ENCODE results near the gene PPP1R10. TPM values are rescaled to one million over a fixed set of nuclear protein-coding genes. Genes with fewer than 3 reads are reported as not detected.

PPP1R10 gene
- total and polyA plus RNA-seq, 11 donors: 9.4 to 44.9 (median 28.1) TPM

DNA sequence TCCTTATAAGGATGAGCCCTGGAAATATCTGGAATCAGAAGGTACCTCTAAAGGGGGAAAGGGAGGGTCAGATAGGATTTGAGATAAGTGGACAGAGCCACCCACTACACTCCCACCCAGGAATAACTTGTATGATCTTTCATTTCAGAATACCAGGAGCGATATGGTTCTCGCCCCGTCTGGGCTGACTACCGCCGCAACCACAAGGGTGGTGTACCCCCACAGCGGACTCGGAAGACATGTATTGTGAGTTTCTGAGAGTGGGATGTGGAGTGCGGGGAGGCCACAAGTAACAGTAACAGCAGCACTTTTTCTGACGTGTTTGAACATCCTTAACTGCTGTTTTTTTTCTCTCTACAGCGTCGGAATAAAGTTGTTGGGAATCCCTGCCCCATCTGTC is 2.5 kb upstream of the PPP1R10 start:
- H3K4me3 ChIP-seq: no peak overlapping the region
- H3K4me1 ChIP-seq: peaks cover 0 to 16% (median 13%) of the 10 kb centered on the region in 12 donors
- WGBS, 4 donors: 93 to 96% (median 95%) methylated on average over 11 of the region's 11 CpGs
- H3K36me3 ChIP-seq: peaks cover 0 to 69% (median 65%) of the 10 kb centered on the region in 9 donors
- peak overlapping the region in 2 of 12 donors; percentile 97 to 99 for H3K27ac ChIP-seq
- ATAC-seq: no peak
- no peak for TF ChIP-seq POLR2A (IDR thresholded peaks at IDR 0.05)
- TF ChIP-seq, protein P1, sequence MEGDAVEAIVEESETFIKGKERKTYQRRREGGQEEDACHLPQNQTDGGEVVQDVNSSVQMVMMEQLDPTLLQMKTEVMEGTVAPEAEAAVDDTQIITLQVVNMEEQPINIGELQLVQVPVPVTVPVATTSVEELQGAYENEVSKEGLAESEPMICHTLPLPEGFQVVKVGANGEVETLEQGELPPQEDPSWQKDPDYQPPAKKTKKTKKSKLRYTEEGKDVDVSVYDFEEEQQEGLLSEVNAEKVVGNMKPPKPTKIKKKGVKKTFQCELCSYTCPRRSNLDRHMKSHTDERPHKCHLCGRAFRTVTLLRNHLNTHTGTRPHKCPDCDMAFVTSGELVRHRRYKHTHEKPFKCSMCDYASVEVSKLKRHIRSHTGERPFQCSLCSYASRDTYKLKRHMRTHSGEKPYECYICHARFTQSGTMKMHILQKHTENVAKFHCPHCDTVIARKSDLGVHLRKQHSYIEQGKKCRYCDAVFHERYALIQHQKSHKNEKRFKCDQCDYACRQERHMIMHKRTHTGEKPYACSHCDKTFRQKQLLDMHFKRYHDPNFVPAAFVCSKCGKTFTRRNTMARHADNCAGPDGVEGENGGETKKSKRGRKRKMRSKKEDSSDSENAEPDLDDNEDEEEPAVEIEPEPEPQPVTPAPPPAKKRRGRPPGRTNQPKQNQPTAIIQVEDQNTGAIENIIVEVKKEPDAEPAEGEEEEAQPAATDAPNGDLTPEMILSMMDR (IDR thresholded peaks at IDR 0.05): no peak
- no peaks in the 10 kb centered on the region for H3K27me3 ChIP-seq
- DNase-seq: no peak
- no peaks in the 10 kb centered on the region for H3K9me3 ChIP-seq
- intact Hi-C loops (cut with DNase I): loop anchor here in 4 of 10 donors (2.0 to 5.0 kb wide), 4 partner anchors 53 to 123 kb away; partner anchors contain the start of genes TUBB (in 3 of the 4), DHX16 (in 1 of the 4), FLOT1 (in 1 of the 4) and IER3 (in 1 of the 4)

DNA sequence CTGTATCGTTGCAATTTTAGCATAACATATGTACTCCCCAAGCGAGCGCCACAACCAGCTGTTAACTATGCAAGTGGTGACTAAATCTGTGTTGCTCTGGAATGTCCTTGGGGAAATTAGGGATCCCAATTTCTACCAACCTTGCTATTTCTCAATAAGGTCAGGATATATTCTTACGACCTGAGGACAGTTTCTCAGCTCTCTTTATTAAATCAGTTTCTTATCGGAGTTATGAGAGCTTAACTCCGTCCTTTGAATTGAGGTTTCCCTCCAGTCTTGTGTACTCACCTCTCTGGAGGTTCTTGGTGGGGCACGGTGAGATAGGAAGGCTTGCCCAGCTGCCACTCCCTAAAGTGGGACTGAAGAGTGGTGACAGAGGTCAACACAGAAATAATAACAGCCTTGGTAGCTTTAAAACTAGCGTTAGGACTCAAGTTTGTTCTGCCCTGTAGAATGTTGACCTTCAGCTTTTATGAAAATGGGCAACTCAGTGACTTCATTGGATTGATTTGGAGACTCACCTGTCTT is 1.3 kb upstream of the PPP1R10 start:
- Histone ChIP-seq H3K9me3 (no peaks in the 10 kb centered on the region), H3K4me3 (peak overlapping the region; percentile 51 to 86 (median 73)), H3K27me3 (no peaks in the 10 kb centered on the region), H3K27ac (peak overlapping the region; percentile 91 to 99 (median 96)), H3K4me1 (peaks cover 0 to 29% (median 24%) of the 10 kb centered on the region in 12 donors), H3K36me3 (peaks cover 0 to 66% (median 56%) of the 10 kb centered on the region in 9 donors)
- no peak for DNase-seq
- no peak for ATAC-seq
- intact Hi-C loops (cut with DNase I): loop anchor here in 4 of 10 donors (2.0 to 5.0 kb wide), 4 partner anchors 54 to 124 kb away; partner anchors contain the start of genes TUBB (in 3 of the 4), DHX16 (in 1 of the 4), FLOT1 (in 1 of the 4) and IER3 (in 1 of the 4)
- 5 to 9% (median 7%) methylated on average over 8 of the region's 8 CpGs for WGBS, 4 donors
- no peak for TF ChIP-seq POLR2A (IDR thresholded peaks at IDR 0.05)
- TF ChIP-seq, protein P1 (IDR thresholded peaks at IDR 0.05): no peak

- 0 to 2% (median 0%) methylated on average over 34 of the region's 34 CpGs for WGBS, 4 donors
- intact Hi-C loops (cut with DNase I): loop anchor here in 8 of 10 donors (1.0 to 5.0 kb wide), 7 partner anchors 47 to 125 kb away; partner anchors contain the start of genes TUBB (in 7 of the 8), GNL1 (in 2 of the 8), PRR3 (in 2 of the 8) and ABCF1 (in 1 of the 8)
- peaks cover 0 to 61% (median 50%) of the 10 kb centered on the region in 9 donors for H3K36me3 ChIP-seq
Observed at GRCh38 chr6:30617565-30618269, 674 bp upstream of the PPP1R10 start, which contains the start of gene MRPS18B. Gene MRPS18B, plus strand, starts transcription at chr6:30617840. Its CDS starts 26 bp downstream, at chr6:30617866.

More at GRCh38 chr6:30617565-30618269, 674 bp upstream of the PPP1R10 start, which contains the start of gene MRPS18B:
- H3K9me3 ChIP-seq: no peaks in the 10 kb centered on the region
- TF ChIP-seq, protein P1 (IDR thresholded peaks at IDR 0.05): no peak
- TF ChIP-seq POLR2A (IDR thresholded peaks at IDR 0.05): peak in 1 of 2 donors; percentile 58
- peaks cover 0 to 35% (median 31%) of the 10 kb centered on the region in 12 donors for H3K4me1 ChIP-seq
- H3K4me3 ChIP-seq: peak within 1 kb of the TSS; percentile 57 to 92 (median 78)
- H3K27me3 ChIP-seq: no peaks in the 10 kb centered on the region
- H3K27ac ChIP-seq: peak within 1 kb of the TSS; percentile 94 to 99 (median 97)
- peak; percentile 85 to 94 (median 92) for ATAC-seq
- DNase-seq: peak; percentile 98 to 99 (median 99)

Measured in heart left ventricle (tissue), 16 donors.